GM20431 (cell line): ENCODE measurements around the gene S1PR3.
"Not testable (repeated sequence)": the region's sequence is repeated elsewhere in the genome, so short reads cannot be mapped to it uniquely, and the experiment has no call there.

Source experiments
- in situ Hi-C: fragments of 300-500 bp; cut with MseI, MboI; formaldehyde crosslinking; loops from one replicate; pipeline ENCODE4 v1.15.0; 2020; ENCODE audit warnings: low sequenced_read_pairs; ENCODE audit not compliant: unreplicated experiment

The S1PR3 gene

GRCh38 chr9:88991066-88992034, at the start of gene S1PR3:
Gene S1PR3 (plus strand): TSS chr9:88991468. CDS start chr9:89001201, 9,733 bp downstream.
- in situ Hi-C loops = no loop called here

GRCh38 chr9:88941586-88941985, 49.7 kb upstream of the S1PR3 start:
- in situ Hi-C loops = not testable (repeated sequence)

- in situ Hi-C loops = no loop called here
Observed at GRCh38 chr9:88942411-88942810, 48.9 kb upstream of the S1PR3 start.

GRCh38 chr9:88945636-88946333, 45.5 kb upstream of the S1PR3 start:
- in situ Hi-C loops = no loop called here

GRCh38 chr9:88947581-88948573, 43.4 kb upstream of the S1PR3 start:
- in situ Hi-C loops = no loop called here

- in situ Hi-C loops = no loop called here
Observed at GRCh38 chr9:88949425-88949824, 41.8 kb upstream of the S1PR3 start.

GRCh38 chr9:88949961-88950340, 41.3 kb upstream of the S1PR3 start:
- in situ Hi-C loops = no loop called here

- in situ Hi-C loops = no loop called here
Observed at GRCh38 chr9:88950341-88951154, 40.7 kb upstream of the S1PR3 start.

GRCh38 chr9:88951155-88951542, 40.1 kb upstream of the S1PR3 start:
- in situ Hi-C loops = no loop called here

GRCh38 chr9:88952086-88952615, 39.1 kb upstream of the S1PR3 start:
- in situ Hi-C loops = no loop called here

- in situ Hi-C loops = no loop called here
Observed at GRCh38 chr9:88952976-88953375, 38.3 kb upstream of the S1PR3 start.

- in situ Hi-C loops = no loop called here
Observed at GRCh38 chr9:88953381-88954029, 37.8 kb upstream of the S1PR3 start.

GRCh38 chr9:88954066-88954465, 37.2 kb upstream of the S1PR3 start:
- in situ Hi-C loops = no loop called here

- in situ Hi-C loops = no loop called here
Observed at GRCh38 chr9:88957526-88957925, 33.7 kb upstream of the S1PR3 start.

- in situ Hi-C loops = no loop called here
Observed at GRCh38 chr9:88959727-88960469, 31.4 kb upstream of the S1PR3 start.

- in situ Hi-C loops = no loop called here
Observed at GRCh38 chr9:88960632-88961031, 30.6 kb upstream of the S1PR3 start.

GRCh38 chr9:88965473-88965872, 25.8 kb upstream of the S1PR3 start:
- in situ Hi-C loops = no loop called here
